Cerebellar nuclear complex (tissue), 1 donor: ENCODE data around the gene NTN3.

Source experiments
- DNase-seq, 2 experiments: peaks; one replicate each; lab custom pipeline; 2025; lab: John Stamatoyannopoulos, UW

The NTN3 gene

DNA sequence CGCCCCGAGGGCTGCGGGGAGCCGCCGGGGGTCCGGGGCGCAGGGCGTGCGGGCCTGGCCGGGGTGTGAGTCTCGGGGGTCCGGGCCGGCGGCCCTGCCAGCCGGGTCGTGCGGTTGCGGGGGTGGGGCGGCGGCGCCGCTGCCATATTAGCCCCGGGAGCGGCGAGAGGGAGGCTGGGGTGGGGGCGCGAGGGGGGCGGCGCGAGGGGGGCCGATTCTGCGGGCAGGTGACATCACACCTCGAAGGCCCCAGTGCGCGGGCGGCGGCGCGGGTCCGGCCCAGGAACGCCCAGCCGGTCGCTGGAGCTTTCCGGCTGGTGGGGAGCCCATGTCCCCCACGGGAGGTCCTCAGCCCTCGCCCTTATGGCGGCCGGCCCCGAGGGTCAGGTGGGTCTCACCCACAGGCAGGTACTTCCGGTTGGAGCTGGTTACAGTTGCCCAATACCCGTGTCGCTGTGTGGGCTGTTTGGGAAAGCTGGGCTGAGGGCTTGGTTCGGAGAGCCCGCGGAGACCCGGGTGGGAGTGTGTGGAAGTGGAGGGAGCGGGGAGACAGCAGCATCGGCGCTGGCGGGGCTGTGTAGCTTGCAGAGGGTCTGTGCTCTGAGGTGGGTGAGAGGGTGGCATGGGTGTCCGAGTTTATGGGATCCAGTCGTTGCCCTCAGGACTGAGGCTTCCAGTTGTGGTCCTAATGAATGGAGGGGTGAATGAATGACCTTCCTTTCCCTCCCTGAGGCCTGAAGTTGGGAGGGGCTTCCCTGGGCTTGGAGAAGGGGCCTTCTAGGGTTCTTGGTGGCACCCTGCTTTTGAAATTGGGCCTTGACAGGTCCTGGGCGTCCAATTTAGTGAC, 43.5 kb downstream of the NTN3 start:
- DNase-seq, result no peak

DNA sequence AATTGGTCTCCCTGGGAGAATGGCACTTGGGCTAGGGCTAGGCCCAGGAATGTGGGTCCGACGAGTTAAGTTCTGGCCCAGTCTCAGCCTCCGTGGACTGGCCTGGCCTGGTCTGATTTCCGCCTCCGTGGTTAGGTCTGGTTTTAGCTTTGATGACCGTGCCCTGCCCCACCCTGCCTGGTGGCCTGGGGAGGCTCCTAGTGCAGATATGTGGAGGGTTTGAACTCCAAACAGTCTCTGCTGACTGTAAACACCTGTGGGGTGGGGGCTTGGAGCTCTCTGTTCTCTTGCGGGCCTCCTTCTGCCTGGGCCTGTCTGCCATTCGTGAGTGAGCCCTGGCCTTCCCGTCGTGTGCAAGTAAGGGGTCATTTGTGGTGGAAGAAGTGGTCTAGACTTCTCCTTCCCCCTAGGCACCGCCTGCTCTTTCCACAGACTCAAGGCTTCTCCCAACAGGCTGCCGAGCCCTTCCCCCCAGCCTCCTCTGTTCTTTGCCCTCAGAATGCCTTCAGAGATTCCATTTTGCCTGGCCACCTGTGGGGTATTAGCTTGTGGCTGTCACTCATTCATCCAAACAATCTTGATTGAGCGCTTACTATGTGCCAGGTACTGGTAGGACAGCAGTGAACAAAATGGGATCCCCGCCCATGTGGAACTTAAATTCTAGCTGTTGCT, 44.2 kb downstream of the NTN3 start:
- DNase-seq, result no peak

DNA sequence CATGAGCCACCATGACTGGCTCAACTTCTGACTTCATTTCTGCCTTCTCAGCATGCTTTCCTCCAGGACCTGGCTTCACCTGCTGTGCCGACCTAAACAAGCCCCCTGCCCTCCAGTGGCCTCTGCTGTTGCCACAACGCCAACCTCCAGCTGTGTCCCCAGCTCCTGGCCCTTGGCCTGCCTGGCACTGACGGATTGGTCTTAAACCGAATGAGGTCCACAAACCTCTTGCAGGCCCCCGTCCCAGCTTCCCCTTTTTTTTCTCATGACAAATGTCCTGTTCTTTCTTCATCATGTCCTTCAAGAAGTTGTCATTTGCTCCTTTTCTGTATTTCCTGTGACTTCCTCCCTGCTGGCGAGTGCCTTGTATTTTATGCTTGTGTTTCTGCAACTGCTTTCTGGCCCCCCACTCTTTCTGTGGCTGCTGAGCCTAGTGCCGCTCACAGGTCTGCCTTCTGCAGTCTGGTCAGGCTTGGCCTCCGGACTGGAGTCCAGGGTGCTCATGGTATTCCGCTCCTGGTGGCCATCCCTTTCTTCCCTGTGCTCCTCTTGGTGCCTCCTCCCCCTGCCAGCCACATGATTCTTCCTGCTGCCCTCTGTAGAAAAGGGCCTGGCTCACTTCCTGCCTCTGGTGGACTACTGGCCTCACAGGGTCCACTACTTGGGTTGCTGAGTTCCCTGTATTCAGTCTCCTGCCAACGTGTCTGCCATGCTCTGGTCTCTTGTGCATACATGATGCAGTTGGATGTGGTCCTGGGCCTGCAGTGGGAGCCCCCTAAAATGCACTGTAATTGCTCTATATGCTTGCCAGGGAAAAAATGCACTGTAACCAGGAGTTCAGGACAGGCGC, 45.5 kb downstream of the NTN3 start:
- no peak for DNase-seq

GRCh38 chr16:2517954-2518605, 47.0 kb downstream of the NTN3 start:
- DNase-seq, result no peak

GRCh38 chr16:2518823-2519710, 48.0 kb downstream of the NTN3 start:
- DNase-seq, result no peak

DNA sequence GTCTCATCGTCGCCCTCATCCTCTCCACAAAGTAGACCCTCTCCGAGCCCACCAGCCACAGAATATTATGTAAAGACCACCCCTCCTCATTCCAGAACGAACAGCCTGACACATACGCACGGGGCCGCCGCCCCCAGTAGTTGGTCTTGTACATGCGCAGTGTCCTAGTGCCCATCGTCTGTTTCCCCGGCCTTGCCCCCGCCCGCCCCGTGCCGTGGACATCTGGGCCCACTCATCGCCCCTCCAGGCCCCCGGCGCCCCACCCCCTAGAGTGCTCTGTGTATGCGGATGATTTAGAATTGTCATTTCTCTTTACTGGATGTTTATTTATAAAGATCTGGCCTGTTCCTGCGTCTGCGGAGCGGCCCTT, 48.6 kb downstream of the NTN3 start:
- no peak for DNase-seq

GRCh38 chr16:2520097-2520783, 49.1 kb downstream of the NTN3 start, which contains the start of gene AMDHD2:
TSS of gene AMDHD2 (plus strand) at chr16:2520371. CDS start at chr16:2520459, 88 bp downstream.
- DNase-seq, result peak in 1 of 2 experiments; percentile 20

DNA sequence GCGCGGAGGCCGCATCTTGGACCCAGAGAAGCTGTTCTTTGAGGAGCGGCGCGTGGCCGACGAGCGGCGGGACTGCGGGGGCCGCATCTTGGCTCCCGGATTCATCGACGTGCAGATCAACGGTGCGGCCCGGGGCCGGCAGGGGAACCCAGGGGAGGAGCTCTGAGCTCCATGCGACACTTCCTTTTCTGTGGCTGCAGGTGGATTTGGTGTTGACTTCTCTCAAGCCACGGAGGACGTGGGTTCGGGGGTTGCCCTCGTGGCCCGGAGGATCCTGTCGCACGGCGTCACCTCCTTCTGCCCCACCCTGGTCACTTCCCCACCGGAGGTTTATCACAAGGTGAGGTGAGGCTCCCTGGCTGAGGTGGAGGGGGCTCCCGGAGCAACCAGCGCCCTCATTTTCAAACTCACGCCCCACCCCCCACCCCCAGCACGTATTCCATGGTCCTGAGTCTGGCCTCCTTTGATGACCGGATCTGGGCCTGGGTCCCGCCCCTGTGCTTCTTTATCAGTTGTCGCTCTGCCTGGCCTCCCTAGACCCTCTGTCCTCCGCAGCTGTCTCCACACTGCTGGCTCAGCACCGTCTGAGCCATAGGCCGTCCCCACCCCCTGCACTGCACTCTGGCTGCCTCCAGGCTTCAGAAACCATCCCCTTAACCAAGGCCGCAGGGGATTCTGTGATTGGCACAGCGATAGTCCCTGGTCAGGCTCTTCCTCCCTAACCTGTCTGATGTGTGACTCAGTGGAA, 49.9 kb downstream of the NTN3 start:
- no peak for DNase-seq
